Chondrocyte (in vitro differentiated cells): ENCODE measurements around the gene MACROD2. TPM values are rescaled to one million over a fixed set of nuclear protein-coding genes. Genes with fewer than 3 reads are reported as not detected.

Source experiments
- DNase-seq: peaks from one replicate; pipeline ENCODE4 v3.0.0; 2021; ENCODE audit warnings: mixed read lengths, low spot score
- H3K27ac Mint-ChIP-seq: one replicate; pipeline ENCODE4 v1.8.0; 2021; ENCODE audit warnings: mild to moderate bottlenecking, moderate library complexity, mixed read lengths; ENCODE audit not compliant: unreplicated experiment
- H3K27me3 Mint-ChIP-seq: 2 replicates; pipeline ENCODE4 v1.8.0; 2021; ENCODE audit warnings: low read depth, mixed read lengths
- H3K36me3 Mint-ChIP-seq: 2 replicates; pipeline ENCODE4 v1.8.0; 2021; ENCODE audit warnings: low read depth, mixed read lengths
- H3K4me1 Mint-ChIP-seq: 2 replicates; pipeline ENCODE4 v1.8.0; 2021; ENCODE audit warnings: low read depth, mild to moderate bottlenecking, mixed read lengths
- H3K4me3 Mint-ChIP-seq: one replicate; pipeline ENCODE4 v1.8.0; 2021; ENCODE audit warnings: mild to moderate bottlenecking, moderate library complexity, mixed read lengths; ENCODE audit not compliant: unreplicated experiment
- H3K9me3 Mint-ChIP-seq: 2 replicates; pipeline ENCODE4 v1.8.0; 2021; ENCODE audit warnings: low read depth, mixed read lengths
- total RNA-seq: library from RNA; stranded (reverse); gene quantifications from 3 replicates; pipeline ENCODE4 v1.2.1, GENCODE V29; 2021
- TF ChIP-seq, protein P1 (sequence below): fragments of 200-600 bp; sonication (generic); IDR thresholded peaks from 2 replicates; pipeline ENCODE4 v1.5.0; 2021; ENCODE audit warnings: antibody characterized with exemption, mild to moderate bottlenecking, moderate library complexity

Gene MACROD2
- total RNA-seq, 1 donor from 2014 or later: 3.2 TPM

DNA sequence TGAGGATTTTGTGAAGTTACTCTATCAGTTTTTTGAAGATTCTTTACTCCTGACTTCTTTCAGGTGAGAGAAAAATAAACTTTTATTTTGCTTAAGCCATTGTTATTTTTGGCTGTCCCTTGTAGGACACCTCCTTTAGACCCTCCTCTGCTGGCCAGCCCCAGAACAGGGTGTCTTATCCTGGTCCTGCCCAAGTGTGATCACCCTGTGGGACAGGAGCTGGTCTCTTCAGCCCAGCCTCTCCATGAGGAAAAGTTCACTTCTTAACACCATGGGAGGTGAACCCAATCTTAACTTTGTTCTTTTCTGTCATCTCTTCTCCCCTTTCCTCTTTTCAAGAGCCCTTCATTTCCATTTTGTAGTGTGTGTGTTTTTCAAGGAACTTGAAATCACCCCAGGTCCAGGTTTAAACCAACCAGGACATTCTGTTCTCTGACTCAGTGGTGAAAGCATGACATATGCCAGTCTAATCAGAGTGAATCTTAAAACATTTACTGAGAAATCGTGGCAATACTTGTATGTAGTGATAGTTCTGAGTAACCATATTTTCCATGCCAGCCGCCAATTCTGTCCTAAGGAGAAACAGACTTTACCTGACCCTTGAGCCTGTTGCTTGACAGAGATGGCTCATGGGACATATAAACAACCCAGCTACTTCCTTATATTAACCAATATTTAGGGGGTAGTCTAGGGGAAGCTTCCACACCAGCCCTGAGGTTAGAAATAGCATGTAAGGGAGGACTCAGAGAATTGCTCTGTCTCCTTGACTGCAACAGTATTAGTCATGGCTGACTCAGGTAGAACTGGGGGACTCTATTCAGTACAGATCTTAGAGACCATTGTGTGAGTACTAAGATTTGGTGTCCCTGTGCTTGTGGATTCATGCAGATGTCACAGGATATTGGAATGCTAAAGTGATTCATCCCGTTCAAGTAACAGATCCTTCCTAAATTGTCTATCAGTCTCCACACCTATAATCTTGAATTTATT is 293.3 kb downstream of the MACROD2 start:
- H3K36me3 Mint-ChIP-seq: no peaks in the 10 kb centered on the region
- H3K9me3 Mint-ChIP-seq: no peaks in the 10 kb centered on the region
- no peak overlapping the region for H3K4me3 Mint-ChIP-seq
- no peaks in the 10 kb centered on the region for H3K4me1 Mint-ChIP-seq
- TF ChIP-seq, protein P1, sequence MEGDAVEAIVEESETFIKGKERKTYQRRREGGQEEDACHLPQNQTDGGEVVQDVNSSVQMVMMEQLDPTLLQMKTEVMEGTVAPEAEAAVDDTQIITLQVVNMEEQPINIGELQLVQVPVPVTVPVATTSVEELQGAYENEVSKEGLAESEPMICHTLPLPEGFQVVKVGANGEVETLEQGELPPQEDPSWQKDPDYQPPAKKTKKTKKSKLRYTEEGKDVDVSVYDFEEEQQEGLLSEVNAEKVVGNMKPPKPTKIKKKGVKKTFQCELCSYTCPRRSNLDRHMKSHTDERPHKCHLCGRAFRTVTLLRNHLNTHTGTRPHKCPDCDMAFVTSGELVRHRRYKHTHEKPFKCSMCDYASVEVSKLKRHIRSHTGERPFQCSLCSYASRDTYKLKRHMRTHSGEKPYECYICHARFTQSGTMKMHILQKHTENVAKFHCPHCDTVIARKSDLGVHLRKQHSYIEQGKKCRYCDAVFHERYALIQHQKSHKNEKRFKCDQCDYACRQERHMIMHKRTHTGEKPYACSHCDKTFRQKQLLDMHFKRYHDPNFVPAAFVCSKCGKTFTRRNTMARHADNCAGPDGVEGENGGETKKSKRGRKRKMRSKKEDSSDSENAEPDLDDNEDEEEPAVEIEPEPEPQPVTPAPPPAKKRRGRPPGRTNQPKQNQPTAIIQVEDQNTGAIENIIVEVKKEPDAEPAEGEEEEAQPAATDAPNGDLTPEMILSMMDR: no peak
- no peak for DNase-seq
- no peak overlapping the region for H3K27ac Mint-ChIP-seq
- H3K27me3 Mint-ChIP-seq: peaks cover 5% of the 10 kb centered on the region

GRCh38 chr20:14291502-14291901 is 296.2 kb downstream of the MACROD2 start:
- no peaks in the 10 kb centered on the region for H3K4me1 Mint-ChIP-seq
- H3K9me3 Mint-ChIP-seq: no peaks in the 10 kb centered on the region
- no peaks in the 10 kb centered on the region for H3K36me3 Mint-ChIP-seq
- no peak for DNase-seq
- peaks cover 5% of the 10 kb centered on the region for H3K27me3 Mint-ChIP-seq
- H3K27ac Mint-ChIP-seq: no peak overlapping the region
- H3K4me3 Mint-ChIP-seq: no peak overlapping the region
- TF ChIP-seq, protein P1: no peak

- DNase-seq: no peak
- Mint-ChIP-seq H3K27me3 (peaks cover 5% of the 10 kb centered on the region), H3K4me3 (no peak overlapping the region), H3K27ac (no peak overlapping the region), H3K9me3 (no peaks in the 10 kb centered on the region), H3K36me3 (no peaks in the 10 kb centered on the region), H3K4me1 (no peaks in the 10 kb centered on the region)
- TF ChIP-seq, protein P1: no peak
These were observed 299.9 kb downstream of the MACROD2 start for GRCh38 chr20:14295238-14295637.

DNA sequence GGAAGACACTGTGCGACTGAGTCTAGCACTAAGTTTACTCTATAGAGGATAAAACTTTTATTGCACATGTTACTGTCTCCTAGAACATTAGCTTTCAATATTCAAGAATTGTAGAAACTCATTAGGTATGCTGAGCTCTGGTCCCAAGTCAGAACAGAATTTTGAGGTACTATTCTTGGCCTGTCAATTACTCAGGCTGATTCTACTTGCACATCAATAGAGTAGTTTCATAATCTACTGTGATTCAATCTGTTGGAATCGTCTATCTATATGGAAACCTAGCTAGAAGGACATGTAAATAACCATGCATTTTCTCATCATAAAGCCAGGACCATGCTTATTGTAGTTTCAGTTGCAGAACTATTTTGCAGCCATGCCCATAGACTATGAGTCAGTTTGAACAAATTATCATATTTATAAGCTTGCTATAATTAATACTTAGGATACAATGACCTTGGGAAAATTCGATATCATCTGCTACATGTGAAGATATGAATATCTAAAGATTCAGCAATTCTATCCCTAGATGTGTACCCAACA is 300.5 kb downstream of the MACROD2 start:
- Mint-ChIP-seq H3K4me3 (no peak overlapping the region), H3K4me1 (no peaks in the 10 kb centered on the region), H3K9me3 (no peaks in the 10 kb centered on the region), H3K36me3 (no peaks in the 10 kb centered on the region), H3K27ac (no peak overlapping the region), H3K27me3 (peaks cover 5% of the 10 kb centered on the region)
- TF ChIP-seq, protein P1: no peak
- DNase-seq: no peak

GRCh38 chr20:14299831-14300230 is 304.5 kb downstream of the MACROD2 start:
- H3K27me3 Mint-ChIP-seq: peaks cover 3% of the 10 kb centered on the region
- TF ChIP-seq, protein P1: no peak

More at GRCh38 chr20:14299831-14300230, 304.5 kb downstream of the MACROD2 start:
- Mint-ChIP-seq H3K9me3 (no peaks in the 10 kb centered on the region), H3K27ac (no peak overlapping the region), H3K4me3 (no peak overlapping the region), H3K4me1 (no peaks in the 10 kb centered on the region), H3K36me3 (no peaks in the 10 kb centered on the region)
- DNase-seq: no peak
